ENCODE results near the gene ARID1B. TPM values are rescaled to one million over a fixed set of nuclear protein-coding genes. Genes with fewer than 3 reads are reported as not detected.

ARID1B gene
- total and polyA plus RNA-seq, 12 donors, result 11.2 to 63.2 (median 52.2) TPM

DNA sequence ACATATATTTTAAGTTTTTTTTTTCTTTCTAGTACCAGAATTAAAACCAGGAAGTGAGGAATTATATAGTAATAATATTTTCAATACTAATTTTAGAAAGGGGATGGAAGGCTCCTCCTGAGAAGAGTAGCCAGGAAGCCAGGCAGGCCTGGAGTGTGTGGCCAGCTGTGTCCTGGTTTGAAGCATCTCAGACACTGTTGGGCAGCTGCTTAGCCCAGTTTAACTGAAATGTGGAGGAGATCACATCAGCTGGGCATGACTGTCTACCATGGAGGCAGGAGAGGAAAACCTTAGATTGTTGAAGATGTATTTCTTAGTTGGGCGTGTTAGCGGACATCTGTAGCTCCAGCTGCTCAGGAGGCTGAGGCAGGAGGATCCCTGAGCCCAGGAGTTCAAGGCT is 142.2 kb downstream of the ARID1B start:
- Histone ChIP-seq H3K9me3 (no peaks in the 10 kb centered on the region), H3K27me3 (no peaks in the 10 kb centered on the region), H3K36me3 (no peaks in the 10 kb centered on the region), H3K27ac (peak overlapping the region in 1 of 10 donors; percentile 46), H3K4me3 (no peak overlapping the region), H3K4me1 (peaks cover 0 to 59% (median 37%) of the 10 kb centered on the region in 9 donors)
- ATAC-seq, result peak in 3 of 8 donors; percentile 29 to 38 (median 33)
- TF ChIP-seq, protein P1, sequence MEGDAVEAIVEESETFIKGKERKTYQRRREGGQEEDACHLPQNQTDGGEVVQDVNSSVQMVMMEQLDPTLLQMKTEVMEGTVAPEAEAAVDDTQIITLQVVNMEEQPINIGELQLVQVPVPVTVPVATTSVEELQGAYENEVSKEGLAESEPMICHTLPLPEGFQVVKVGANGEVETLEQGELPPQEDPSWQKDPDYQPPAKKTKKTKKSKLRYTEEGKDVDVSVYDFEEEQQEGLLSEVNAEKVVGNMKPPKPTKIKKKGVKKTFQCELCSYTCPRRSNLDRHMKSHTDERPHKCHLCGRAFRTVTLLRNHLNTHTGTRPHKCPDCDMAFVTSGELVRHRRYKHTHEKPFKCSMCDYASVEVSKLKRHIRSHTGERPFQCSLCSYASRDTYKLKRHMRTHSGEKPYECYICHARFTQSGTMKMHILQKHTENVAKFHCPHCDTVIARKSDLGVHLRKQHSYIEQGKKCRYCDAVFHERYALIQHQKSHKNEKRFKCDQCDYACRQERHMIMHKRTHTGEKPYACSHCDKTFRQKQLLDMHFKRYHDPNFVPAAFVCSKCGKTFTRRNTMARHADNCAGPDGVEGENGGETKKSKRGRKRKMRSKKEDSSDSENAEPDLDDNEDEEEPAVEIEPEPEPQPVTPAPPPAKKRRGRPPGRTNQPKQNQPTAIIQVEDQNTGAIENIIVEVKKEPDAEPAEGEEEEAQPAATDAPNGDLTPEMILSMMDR (IDR thresholded peaks at IDR 0.05), result no peak
- no peak for DNase-seq
- intact Hi-C loops (cut with DNase I), result no loop called here
- 95 to 96% methylated on average over 2 of the region's 2 CpGs for WGBS, 2 donors

DNA sequence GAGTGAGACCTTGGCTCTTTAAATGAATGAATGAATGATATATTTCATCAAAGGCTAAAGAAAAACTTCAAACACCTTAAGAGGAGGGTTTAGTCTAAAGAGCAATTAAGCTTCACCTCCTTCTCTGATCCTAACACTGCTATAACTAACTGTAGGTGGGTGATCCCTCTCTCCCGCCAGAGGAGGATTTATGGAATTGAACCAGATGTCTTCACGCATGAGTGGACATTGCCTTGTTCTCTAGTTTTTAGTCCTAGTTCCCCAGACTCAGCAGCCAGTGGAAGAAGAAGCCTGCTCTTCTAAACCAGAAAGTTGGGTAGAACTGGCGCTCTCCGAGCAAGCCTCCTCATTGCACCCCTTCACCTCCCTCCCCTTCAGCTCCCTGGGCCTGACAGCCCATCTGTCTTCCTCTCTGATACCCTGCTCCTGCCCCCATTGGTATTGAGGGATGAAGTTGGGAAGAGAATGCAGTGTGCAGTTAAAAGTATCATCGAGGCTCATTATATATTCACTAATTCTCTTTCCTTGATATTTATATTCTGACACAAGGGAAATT is 142.7 kb downstream of the ARID1B start:
- TF ChIP-seq, protein P1 (IDR thresholded peaks at IDR 0.05), result no peak
- intact Hi-C loops (cut with DNase I), result no loop called here
- Histone ChIP-seq H3K4me1 (peaks cover 0 to 61% (median 37%) of the 10 kb centered on the region in 9 donors), H3K27ac (no peak overlapping the region), H3K9me3 (no peaks in the 10 kb centered on the region), H3K4me3 (no peak overlapping the region), H3K36me3 (no peaks in the 10 kb centered on the region), H3K27me3 (no peaks in the 10 kb centered on the region)
- no peak for ATAC-seq
- WGBS, 2 donors, result 95% methylated on average over 5 of the region's 5 CpGs
- no peak for DNase-seq

DNA sequence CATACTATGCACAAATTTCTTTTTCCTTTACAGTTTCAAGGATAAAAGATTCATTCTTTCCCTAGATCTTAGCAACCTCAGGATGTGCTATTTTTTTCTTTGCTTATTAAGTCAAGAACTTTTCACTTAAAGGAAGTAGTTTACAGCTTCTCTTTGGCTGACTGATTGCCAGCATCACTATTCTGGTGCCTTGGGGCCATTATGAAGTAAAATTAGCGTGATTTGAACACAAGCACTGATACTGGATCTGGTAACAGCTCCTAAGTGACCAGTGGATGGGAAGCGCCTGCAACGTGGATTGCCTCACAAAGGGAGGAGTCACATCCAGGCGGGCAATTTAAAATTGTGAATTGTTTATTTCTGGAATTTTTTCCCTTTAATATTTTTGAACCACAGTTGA is 147.1 kb downstream of the ARID1B start:
- no peak for ATAC-seq
- no peaks in the 10 kb centered on the region for H3K27me3 ChIP-seq
- no peak overlapping the region for H3K27ac ChIP-seq
- no peak for DNase-seq
- H3K9me3 ChIP-seq, result no peaks in the 10 kb centered on the region
- no peaks in the 10 kb centered on the region for H3K36me3 ChIP-seq
- TF ChIP-seq, protein P1 (IDR thresholded peaks at IDR 0.05), result no peak
- intact Hi-C loops (cut with DNase I), result no loop called here
- no peak overlapping the region for H3K4me3 ChIP-seq
- WGBS, 2 donors, result 73 to 82% methylated on average over 4 of the region's 4 CpGs
- peaks cover under 1 to 56% (median 25%) of the 10 kb centered on the region in 9 donors for H3K4me1 ChIP-seq

DNA sequence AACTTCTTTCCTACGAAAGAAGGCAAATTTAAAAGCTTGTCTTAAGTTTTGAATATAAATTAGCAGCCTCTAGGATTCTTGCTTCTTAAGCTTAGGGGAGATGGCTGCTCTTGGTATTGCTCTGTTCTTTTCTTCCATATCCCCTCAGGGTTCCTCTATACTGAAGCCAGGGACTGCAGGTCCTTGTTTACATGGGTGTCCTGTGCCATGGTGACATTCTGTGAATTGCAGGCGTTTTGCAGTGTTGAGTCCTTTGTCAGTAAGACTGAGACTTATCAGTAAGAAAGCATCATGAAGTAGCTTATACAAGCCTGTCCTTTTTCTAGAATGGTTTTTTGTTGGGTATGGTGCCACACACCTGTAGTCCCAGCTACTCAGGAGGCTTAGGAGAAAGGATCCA is 147.8 kb downstream of the ARID1B start:
- H3K4me1 ChIP-seq, result peaks cover 0 to 49% (median 19%) of the 10 kb centered on the region in 9 donors
- 91 to 92% methylated on average over 2 of the region's 2 CpGs for WGBS, 2 donors
- no peaks in the 10 kb centered on the region for H3K36me3 ChIP-seq
- TF ChIP-seq, protein P1 (IDR thresholded peaks at IDR 0.05), result no peak
- no peaks in the 10 kb centered on the region for H3K27me3 ChIP-seq
- intact Hi-C loops (cut with DNase I), result no loop called here
- H3K4me3 ChIP-seq, result no peak overlapping the region
- DNase-seq (no peak), ATAC-seq (no peak)
- no peak overlapping the region for H3K27ac ChIP-seq
- H3K9me3 ChIP-seq, result no peaks in the 10 kb centered on the region

Measured in heart right ventricle (tissue), 16 donors.